Activated naive CD4-positive, alpha-beta T cell treated with anti-CD3 and anti-CD28 coated beads, Interleukin-2, amount 10 ng/mL, durations not matched to agents 7 days and 5 days (primary cell): ENCODE results near the gene LMF1.

Experiments
- CTCF ChIA-PET: fragments of 350-600 bp; sonication (Branson Sonifier 250); formaldehyde crosslinking; loops from one replicate; lab custom pipeline; 2021; ENCODE audit warnings: antibody characterized with exemption; lab: Charles Lee
- DNase-seq: peaks from one replicate; pipeline ENCODE4 v3.0.0-alpha.2; 2020
- H3K27ac Mint-ChIP-seq: one replicate; pipeline ENCODE4 v1.8.0; 2021; ENCODE audit warnings: mild to moderate bottlenecking, moderate library complexity, mixed read lengths
- H3K27me3 Mint-ChIP-seq: one replicate; pipeline ENCODE4 v1.8.0; 2021; ENCODE audit warnings: mild to moderate bottlenecking, mixed read lengths
- H3K36me3 Mint-ChIP-seq: one replicate; pipeline ENCODE4 v1.8.0; 2021; ENCODE audit warnings: mixed read lengths
- H3K4me1 Mint-ChIP-seq: one replicate; pipeline ENCODE4 v1.8.0; 2021; ENCODE audit warnings: mixed read lengths
- H3K4me3 Mint-ChIP-seq: one replicate; pipeline ENCODE4 v1.8.0; 2021; ENCODE audit warnings: mild to moderate bottlenecking, moderate library complexity, mixed read lengths
- H3K9me3 Mint-ChIP-seq: one replicate; pipeline ENCODE4 v1.8.0; 2021; ENCODE audit warnings: mixed read lengths

LMF1 gene

GRCh38 chr16:974611-975261 is 4.0 kb upstream of the LMF1 start:
- H3K27me3 Mint-ChIP-seq: peaks cover 54% of the 10 kb centered on the region
- H3K36me3 Mint-ChIP-seq: no peaks in the 10 kb centered on the region
- CTCF ChIA-PET: interaction anchor here (0.6 kb wide), 1 partner anchor 85 kb away, joined by 3 read pairs; no protein-coding TSS in a partner anchor
- no peak for DNase-seq
- H3K27ac Mint-ChIP-seq: no peak overlapping the region
- no peaks in the 10 kb centered on the region for H3K9me3 Mint-ChIP-seq
- H3K4me3 Mint-ChIP-seq: no peak overlapping the region
- H3K4me1 Mint-ChIP-seq: peaks cover 9% of the 10 kb centered on the region

GRCh38 chr16:974001-974601 is 3.3 kb upstream of the LMF1 start:
- no peak for DNase-seq
- H3K27me3 Mint-ChIP-seq: peaks cover 48% of the 10 kb centered on the region
- no peaks in the 10 kb centered on the region for H3K9me3 Mint-ChIP-seq
- CTCF ChIA-PET: no interaction called here
- H3K4me3 Mint-ChIP-seq: no peak overlapping the region
- H3K36me3 Mint-ChIP-seq: no peaks in the 10 kb centered on the region
- no peak overlapping the region for H3K27ac Mint-ChIP-seq
- H3K4me1 Mint-ChIP-seq: peaks cover 11% of the 10 kb centered on the region

- CTCF ChIA-PET: no interaction called here
- H3K4me1 Mint-ChIP-seq: peaks cover 16% of the 10 kb centered on the region
- no peak overlapping the region for H3K4me3 Mint-ChIP-seq
- H3K9me3 Mint-ChIP-seq: no peaks in the 10 kb centered on the region
- no peak for DNase-seq
- peaks cover 5% of the 10 kb centered on the region for H3K36me3 Mint-ChIP-seq
- no peak overlapping the region for H3K27ac Mint-ChIP-seq
- peaks cover 41% of the 10 kb centered on the region for H3K27me3 Mint-ChIP-seq
These were observed 2.6 kb upstream of the LMF1 start for GRCh38 chr16:973366-973765.

GRCh38 chr16:972316-973002 is 1.7 kb upstream of the LMF1 start:
- peaks cover 19% of the 10 kb centered on the region for H3K4me1 Mint-ChIP-seq
- H3K27ac Mint-ChIP-seq: no peak overlapping the region
- no peak for DNase-seq
- H3K9me3 Mint-ChIP-seq: no peaks in the 10 kb centered on the region
- H3K27me3 Mint-ChIP-seq: peaks cover 38% of the 10 kb centered on the region
- H3K4me3 Mint-ChIP-seq: no peak overlapping the region
- CTCF ChIA-PET: no interaction called here
- H3K36me3 Mint-ChIP-seq: peaks cover 5% of the 10 kb centered on the region

- Mint-ChIP-seq H3K27me3 (peaks cover 34% of the 10 kb centered on the region), H3K36me3 (peaks cover 5% of the 10 kb centered on the region), H3K9me3 (no peaks in the 10 kb centered on the region), H3K4me3 (peak overlapping the region; percentile 24), H3K4me1 (peaks cover 19% of the 10 kb centered on the region), H3K27ac (no peak overlapping the region)
- DNase-seq: no peak
- CTCF ChIA-PET: no interaction called here
These were observed 1.2 kb upstream of the LMF1 start for GRCh38 chr16:971981-972315.

- no peak for DNase-seq
- H3K4me3 Mint-ChIP-seq: peak overlapping the region; percentile 24
- peaks cover 8% of the 10 kb centered on the region for H3K36me3 Mint-ChIP-seq
- peaks cover 30% of the 10 kb centered on the region for H3K27me3 Mint-ChIP-seq
- H3K27ac Mint-ChIP-seq: peak overlapping the region; percentile 31
- H3K4me1 Mint-ChIP-seq: peaks cover 21% of the 10 kb centered on the region
- no peaks in the 10 kb centered on the region for H3K9me3 Mint-ChIP-seq
- CTCF ChIA-PET: no interaction called here
These were observed 760 bp upstream of the LMF1 start for GRCh38 chr16:971582-971905.

- Mint-ChIP-seq H3K9me3 (peaks cover 5% of the 10 kb centered on the region), H3K36me3 (peaks cover 16% of the 10 kb centered on the region), H3K4me1 (peaks cover 28% of the 10 kb centered on the region), H3K27me3 (peaks cover 21% of the 10 kb centered on the region), H3K27ac (peak overlapping the region; percentile 81), H3K4me3 (peak overlapping the region; percentile 71)
- DNase-seq: peak; percentile 38
- CTCF ChIA-PET: no interaction called here
These were observed 408 bp downstream of the LMF1 start for GRCh38 chr16:970386-970765.

GRCh38 chr16:969508-970385 is 1.0 kb downstream of the LMF1 start:
- Mint-ChIP-seq H3K9me3 (peaks cover 5% of the 10 kb centered on the region), H3K4me1 (peaks cover 34% of the 10 kb centered on the region), H3K4me3 (peak overlapping the region; percentile 71), H3K36me3 (peaks cover 20% of the 10 kb centered on the region), H3K27me3 (peaks cover 21% of the 10 kb centered on the region), H3K27ac (peak overlapping the region; percentile 33)
- CTCF ChIA-PET: no interaction called here
- DNase-seq: no peak

- CTCF ChIA-PET: no interaction called here
These were observed 2.2 kb downstream of the LMF1 start for GRCh38 chr16:968620-969019.

GRCh38 chr16:967546-968295 is 3.1 kb downstream of the LMF1 start:
- H3K4me1 Mint-ChIP-seq: peaks cover 53% of the 10 kb centered on the region
- H3K36me3 Mint-ChIP-seq: peaks cover 24% of the 10 kb centered on the region
- H3K4me3 Mint-ChIP-seq: no peak overlapping the region
- H3K27ac Mint-ChIP-seq: no peak overlapping the region
- no peak for DNase-seq
- H3K9me3 Mint-ChIP-seq: peaks cover 5% of the 10 kb centered on the region
- CTCF ChIA-PET: no interaction called here
- H3K27me3 Mint-ChIP-seq: peaks cover 14% of the 10 kb centered on the region

More at GRCh38 chr16:968620-969019, 2.2 kb downstream of the LMF1 start:
- H3K36me3 Mint-ChIP-seq: peaks cover 23% of the 10 kb centered on the region
- DNase-seq: no peak
- H3K4me3 Mint-ChIP-seq: peak overlapping the region; percentile 71
- peaks cover 5% of the 10 kb centered on the region for H3K9me3 Mint-ChIP-seq
- peak overlapping the region; percentile 62 for H3K27ac Mint-ChIP-seq
- peaks cover 21% of the 10 kb centered on the region for H3K27me3 Mint-ChIP-seq
- peaks cover 44% of the 10 kb centered on the region for H3K4me1 Mint-ChIP-seq

GRCh38 chr16:967077-967541 is 3.7 kb downstream of the LMF1 start:
- DNase-seq: no peak
- Mint-ChIP-seq H3K4me1 (peaks cover 54% of the 10 kb centered on the region), H3K4me3 (no peak overlapping the region), H3K27ac (no peak overlapping the region), H3K27me3 (peaks cover 8% of the 10 kb centered on the region), H3K36me3 (peaks cover 24% of the 10 kb centered on the region), H3K9me3 (peaks cover 5% of the 10 kb centered on the region)
- CTCF ChIA-PET: no interaction called here

GRCh38 chr16:966505-966904 is 4.3 kb downstream of the LMF1 start:
- Mint-ChIP-seq H3K27ac (peak overlapping the region; percentile 38), H3K27me3 (peaks cover 4% of the 10 kb centered on the region), H3K9me3 (peaks cover 5% of the 10 kb centered on the region), H3K4me1 (peaks cover 49% of the 10 kb centered on the region), H3K4me3 (no peak overlapping the region), H3K36me3 (peaks cover 24% of the 10 kb centered on the region)
- CTCF ChIA-PET: no interaction called here
- no peak for DNase-seq

GRCh38 chr16:966035-966434 is 4.7 kb downstream of the LMF1 start:
- Mint-ChIP-seq H3K27ac (peak overlapping the region; percentile 98), H3K4me3 (no peak overlapping the region), H3K9me3 (peaks cover 5% of the 10 kb centered on the region), H3K36me3 (peaks cover 24% of the 10 kb centered on the region), H3K4me1 (peaks cover 47% of the 10 kb centered on the region), H3K27me3 (no peaks in the 10 kb centered on the region)
- DNase-seq: no peak
- CTCF ChIA-PET: no interaction called here
